ENCODE results near the gene GLIPR2.

DNA sequence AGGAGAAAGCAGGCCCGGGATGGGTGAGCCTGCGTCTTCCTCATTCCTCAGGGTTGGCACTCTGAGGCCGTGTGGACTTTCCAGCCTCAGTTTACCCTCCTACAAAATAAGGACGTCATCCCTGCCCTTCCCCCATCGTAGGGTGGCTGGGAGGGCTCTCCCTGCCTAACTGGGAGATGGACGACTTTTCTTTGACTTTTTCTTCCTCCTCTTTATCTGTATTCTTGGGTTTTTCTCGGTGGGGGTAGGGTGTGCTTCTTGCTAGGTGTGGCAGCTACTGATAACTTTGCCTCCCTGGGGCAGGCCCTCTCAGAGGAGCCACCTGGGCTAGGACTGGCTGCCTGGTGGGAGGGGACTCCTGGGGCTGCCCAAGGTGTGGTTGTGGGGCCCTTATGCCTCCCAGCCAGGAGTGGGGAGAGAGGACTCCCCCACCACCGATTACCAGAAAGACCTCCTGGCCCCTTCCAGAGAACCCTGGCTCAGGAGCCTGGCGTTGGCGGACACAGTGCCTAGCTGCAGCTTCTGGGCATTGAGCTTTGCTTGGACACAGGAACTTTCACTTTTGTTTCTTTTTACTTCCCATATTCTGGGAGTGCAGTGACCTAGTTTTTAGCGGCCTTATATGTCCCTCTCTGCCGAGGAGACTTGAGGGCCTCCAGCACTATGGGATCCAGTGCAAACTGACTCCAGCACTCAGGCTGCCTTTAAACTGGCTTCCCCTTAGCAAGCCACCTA is 6.1 kb downstream of the GLIPR2 start:
- TF ChIP-seq, protein P1, sequence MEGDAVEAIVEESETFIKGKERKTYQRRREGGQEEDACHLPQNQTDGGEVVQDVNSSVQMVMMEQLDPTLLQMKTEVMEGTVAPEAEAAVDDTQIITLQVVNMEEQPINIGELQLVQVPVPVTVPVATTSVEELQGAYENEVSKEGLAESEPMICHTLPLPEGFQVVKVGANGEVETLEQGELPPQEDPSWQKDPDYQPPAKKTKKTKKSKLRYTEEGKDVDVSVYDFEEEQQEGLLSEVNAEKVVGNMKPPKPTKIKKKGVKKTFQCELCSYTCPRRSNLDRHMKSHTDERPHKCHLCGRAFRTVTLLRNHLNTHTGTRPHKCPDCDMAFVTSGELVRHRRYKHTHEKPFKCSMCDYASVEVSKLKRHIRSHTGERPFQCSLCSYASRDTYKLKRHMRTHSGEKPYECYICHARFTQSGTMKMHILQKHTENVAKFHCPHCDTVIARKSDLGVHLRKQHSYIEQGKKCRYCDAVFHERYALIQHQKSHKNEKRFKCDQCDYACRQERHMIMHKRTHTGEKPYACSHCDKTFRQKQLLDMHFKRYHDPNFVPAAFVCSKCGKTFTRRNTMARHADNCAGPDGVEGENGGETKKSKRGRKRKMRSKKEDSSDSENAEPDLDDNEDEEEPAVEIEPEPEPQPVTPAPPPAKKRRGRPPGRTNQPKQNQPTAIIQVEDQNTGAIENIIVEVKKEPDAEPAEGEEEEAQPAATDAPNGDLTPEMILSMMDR (IDR thresholded peaks at IDR 0.05): no peak
- no peak for TF ChIP-seq PBX3 (IDR thresholded peaks at IDR 0.05)
- TF ChIP-seq, protein P2, sequence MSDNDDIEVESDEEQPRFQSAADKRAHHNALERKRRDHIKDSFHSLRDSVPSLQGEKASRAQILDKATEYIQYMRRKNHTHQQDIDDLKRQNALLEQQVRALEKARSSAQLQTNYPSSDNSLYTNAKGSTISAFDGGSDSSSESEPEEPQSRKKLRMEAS (IDR thresholded peaks at IDR 0.05; ENCODE audit: low read depth): no peak
- no peak for TF ChIP-seq JUND (IDR thresholded peaks at IDR 0.05)
- TF ChIP-seq POLR2AphosphoS5 (IDR thresholded peaks at IDR 0.05; ENCODE audit: low read depth, low read length): no peak
- no peak for TF ChIP-seq REST (IDR thresholded peaks at IDR 0.05; ENCODE audit: low read depth, low read length)
- no peak for TF ChIP-seq RCOR1 (IDR thresholded peaks at IDR 0.05; ENCODE audit: low read length)
- no peak for TF ChIP-seq USF2 (IDR thresholded peaks at IDR 0.05; ENCODE audit: borderline replicate concordance, low read depth, low read length)
- TF ChIP-seq ELF1 (IDR thresholded peaks at IDR 0.05): no peak
- no peak for TF ChIP-seq EZH2phosphoT487 (IDR thresholded peaks at IDR 0.05; ENCODE audit: borderline replicate concordance, low read depth)
- TF ChIP-seq CHD2 (IDR thresholded peaks at IDR 0.05; ENCODE audit: low read length, partially characterized antibody): no peak
- no peak for TF ChIP-seq SMC3 (IDR thresholded peaks at IDR 0.05; ENCODE audit: low read depth, low read length)
- TF ChIP-seq SIN3A (IDR thresholded peaks at IDR 0.05; ENCODE audit: borderline replicate concordance, low read depth, low read length): no peak

Measured in SK-N-SH (cell line).